ENCODE results near the gene LRRC4C. TPM values are rescaled to one million over a fixed set of nuclear protein-coding genes. Genes with fewer than 3 reads are reported as not detected.

Gene LRRC4C
- total and polyA plus RNA-seq, 2 donors (not counting 3 experiments of a cell fraction or from before 2014, with no cell fraction given): not detected

DNA sequence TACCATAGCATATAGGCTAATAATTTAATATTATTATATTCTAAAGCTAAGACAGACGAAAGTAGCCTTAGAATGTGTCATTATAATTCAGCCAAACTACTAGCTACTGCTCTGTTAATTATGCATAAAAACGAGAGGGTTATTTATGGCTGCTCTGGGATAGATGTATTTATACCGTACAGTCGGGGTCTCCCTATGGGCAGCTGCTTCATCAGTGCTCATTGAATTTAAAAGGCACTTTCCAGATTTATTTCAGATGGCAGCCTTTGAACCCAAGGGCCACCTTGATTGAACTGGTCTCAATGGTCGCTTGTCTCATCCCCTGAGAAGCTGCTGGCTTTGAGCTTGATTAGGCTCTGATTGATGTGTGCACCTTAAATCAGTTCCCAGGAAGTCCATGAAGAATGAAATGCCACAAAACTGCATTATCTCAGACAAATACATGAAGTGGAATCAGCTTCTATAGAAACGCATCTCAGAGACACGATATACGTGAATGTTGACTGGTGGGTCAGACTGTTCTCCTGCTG, 377.6 kb downstream of the LRRC4C start:
- POLR2A ChIA-PET: no interaction called here
- no peak for TF ChIP-seq MYC (IDR thresholded peaks at IDR 0.05; ENCODE audit: low read depth, low read length)
- TF ChIP-seq, protein P1, sequence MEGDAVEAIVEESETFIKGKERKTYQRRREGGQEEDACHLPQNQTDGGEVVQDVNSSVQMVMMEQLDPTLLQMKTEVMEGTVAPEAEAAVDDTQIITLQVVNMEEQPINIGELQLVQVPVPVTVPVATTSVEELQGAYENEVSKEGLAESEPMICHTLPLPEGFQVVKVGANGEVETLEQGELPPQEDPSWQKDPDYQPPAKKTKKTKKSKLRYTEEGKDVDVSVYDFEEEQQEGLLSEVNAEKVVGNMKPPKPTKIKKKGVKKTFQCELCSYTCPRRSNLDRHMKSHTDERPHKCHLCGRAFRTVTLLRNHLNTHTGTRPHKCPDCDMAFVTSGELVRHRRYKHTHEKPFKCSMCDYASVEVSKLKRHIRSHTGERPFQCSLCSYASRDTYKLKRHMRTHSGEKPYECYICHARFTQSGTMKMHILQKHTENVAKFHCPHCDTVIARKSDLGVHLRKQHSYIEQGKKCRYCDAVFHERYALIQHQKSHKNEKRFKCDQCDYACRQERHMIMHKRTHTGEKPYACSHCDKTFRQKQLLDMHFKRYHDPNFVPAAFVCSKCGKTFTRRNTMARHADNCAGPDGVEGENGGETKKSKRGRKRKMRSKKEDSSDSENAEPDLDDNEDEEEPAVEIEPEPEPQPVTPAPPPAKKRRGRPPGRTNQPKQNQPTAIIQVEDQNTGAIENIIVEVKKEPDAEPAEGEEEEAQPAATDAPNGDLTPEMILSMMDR (IDR thresholded peaks at IDR 0.05; ENCODE audit: extremely low read depth in 1 of 2, insufficient read depth in 1 of 2, low read depth in 1 of 2, low read length in 2 of 2): no peak
- TF ChIP-seq JUN (IDR thresholded peaks at IDR 0.05; ENCODE audit: borderline replicate concordance, insufficient read depth, insufficient read length, low read depth): no peak
- intact Hi-C loops (cut with micrococcal nuclease) (no loop called here), dilution Hi-C loops (cut with MboI; ENCODE audit: extremely low pct_ligation_motif_present, low sequenced_read_pairs) (no loop called here)
- no peaks in the 10 kb centered on the region for H3K79me2 ChIP-seq (ENCODE audit: control insufficient read depth, insufficient read depth, low read length)
- no peak overlapping the region for H3K4me3 ChIP-seq (replicated peaks in 1 of 3; ENCODE audit: insufficient read depth in 1 of 3, low read depth in 1 of 3, low read length in 3 of 3)
- no peaks in the 10 kb centered on the region for H3K27me3 ChIP-seq (ENCODE audit: control insufficient read depth in 2 of 2, insufficient read depth in 2 of 2, low read length in 2 of 2)
- FAIRE-seq (no peak), DNase-seq (ENCODE audit: low read depth, low spot score) (no peak)
- H3K9me1 ChIP-seq (replicated peaks; ENCODE audit: control insufficient read depth, extremely low read depth, insufficient read depth, low read length): no peaks in the 10 kb centered on the region
- no peaks in the 10 kb centered on the region for H4K20me1 ChIP-seq (replicated peaks; ENCODE audit: control insufficient read depth, extremely low read depth, insufficient read depth, low read length)
- CTCF ChIA-PET: no interaction called here
- no peak overlapping the region for H3K4me2 ChIP-seq (ENCODE audit: insufficient read depth, low read length)
- no peaks in the 10 kb centered on the region for H3K4me1 ChIP-seq (ENCODE audit: control insufficient read depth, extremely low read depth, insufficient read depth, low read length)
- no peaks in the 10 kb centered on the region for H3K36me3 ChIP-seq (ENCODE audit: control insufficient read depth in 2 of 2, extremely low read depth in 1 of 2, insufficient read depth in 2 of 2, low read length in 2 of 2)
- H3K9ac ChIP-seq (replicated peaks; ENCODE audit: extremely low read depth, insufficient read depth, low read length): no peak overlapping the region
- no peak overlapping the region for H3K27ac ChIP-seq (ENCODE audit: insufficient read depth, low read depth, low read length)
- H2AFZ ChIP-seq (ENCODE audit: low read depth, low read length): no peak overlapping the region
- H3K9me3 ChIP-seq (replicated peaks; ENCODE audit: control insufficient read depth, insufficient read depth, low read length): peaks cover 2% of the 10 kb centered on the region
- BruUV-seq (replicated peaks): no TSS peak

DNA sequence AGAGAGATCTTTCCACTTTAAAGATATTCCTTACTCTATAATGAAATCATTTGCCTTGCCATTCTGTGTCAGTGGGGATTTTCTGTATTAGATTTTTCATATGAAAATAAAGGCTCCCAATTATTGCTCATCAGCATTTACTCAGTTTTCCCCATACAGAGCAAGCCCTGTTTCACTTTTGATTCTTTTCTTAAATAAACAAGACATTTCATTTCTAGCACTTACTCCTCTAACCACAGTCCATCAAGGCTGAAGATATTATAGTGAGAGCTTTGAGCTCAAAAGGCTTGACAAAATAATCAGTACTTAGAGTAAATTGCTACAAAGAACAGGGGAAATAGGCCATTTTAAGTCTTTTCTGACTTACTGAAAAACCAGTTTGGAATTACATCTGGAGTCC, 385.1 kb downstream of the LRRC4C start:
- CTCF ChIA-PET: no interaction called here
- dilution Hi-C loops (cut with MboI; ENCODE audit: extremely low pct_ligation_motif_present, low sequenced_read_pairs) (no loop called here), intact Hi-C loops (cut with micrococcal nuclease) (no loop called here)
- Histone ChIP-seq H3K36me3 (ENCODE audit: control insufficient read depth in 2 of 2, extremely low read depth in 1 of 2, insufficient read depth in 2 of 2, low read length in 2 of 2) (no peaks in the 10 kb centered on the region), H3K79me2 (ENCODE audit: control insufficient read depth, insufficient read depth, low read length) (no peaks in the 10 kb centered on the region), H3K27ac (ENCODE audit: insufficient read depth, low read depth, low read length) (no peak overlapping the region), H3K4me3 (replicated peaks in 1 of 3; ENCODE audit: insufficient read depth in 1 of 3, low read depth in 1 of 3, low read length in 3 of 3) (no peak overlapping the region), H3K9me3 (replicated peaks; ENCODE audit: control insufficient read depth, insufficient read depth, low read length) (no peaks in the 10 kb centered on the region), H3K4me2 (ENCODE audit: insufficient read depth, low read length) (no peak overlapping the region), H3K27me3 (ENCODE audit: control insufficient read depth in 2 of 2, insufficient read depth in 2 of 2, low read length in 2 of 2) (no peaks in the 10 kb centered on the region), H4K20me1 (replicated peaks; ENCODE audit: control insufficient read depth, extremely low read depth, insufficient read depth, low read length) (no peaks in the 10 kb centered on the region), H3K9ac (replicated peaks; ENCODE audit: extremely low read depth, insufficient read depth, low read length) (no peak overlapping the region), H3K9me1 (replicated peaks; ENCODE audit: control insufficient read depth, extremely low read depth, insufficient read depth, low read length) (no peaks in the 10 kb centered on the region), H3K4me1 (ENCODE audit: control insufficient read depth, extremely low read depth, insufficient read depth, low read length) (no peaks in the 10 kb centered on the region), H2AFZ (ENCODE audit: low read depth, low read length) (no peak overlapping the region)
- TF ChIP-seq POLR2A (IDR thresholded peaks at IDR 0.05; ENCODE audit: low read depth, low read length) (no peak), JUN (IDR thresholded peaks at IDR 0.05; ENCODE audit: borderline replicate concordance, insufficient read depth, insufficient read length, low read depth) (no peak), EZH2 (IDR thresholded peaks at IDR 0.05; ENCODE audit: borderline replicate concordance, low read depth, low read length, severe bottlenecking) (no peak), GATA2 (IDR thresholded peaks at IDR 0.05; ENCODE audit: insufficient read depth, insufficient read length, low read depth, low read length) (no peak), FOS (IDR thresholded peaks at IDR 0.05; ENCODE audit: borderline replicate concordance, insufficient read depth, low read length) (no peak), POLR2AphosphoS5 (IDR thresholded peaks at IDR 0.05; ENCODE audit: insufficient read depth, low read depth, low read length) (no peak), MYC (IDR thresholded peaks at IDR 0.05; ENCODE audit: low read depth, low read length) (no peak)
- TF ChIP-seq, protein P2, sequence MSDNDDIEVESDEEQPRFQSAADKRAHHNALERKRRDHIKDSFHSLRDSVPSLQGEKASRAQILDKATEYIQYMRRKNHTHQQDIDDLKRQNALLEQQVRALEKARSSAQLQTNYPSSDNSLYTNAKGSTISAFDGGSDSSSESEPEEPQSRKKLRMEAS (IDR thresholded peaks at IDR 0.05; ENCODE audit: insufficient read depth, insufficient read length): no peak
- TF ChIP-seq, protein P1 (IDR thresholded peaks at IDR 0.05; ENCODE audit: extremely low read depth in 1 of 2, insufficient read depth in 1 of 2, low read depth in 1 of 2, low read length in 2 of 2): no peak
- DNase-seq (ENCODE audit: low read depth, low spot score) (no peak), FAIRE-seq (no peak)
- POLR2A ChIA-PET: no interaction called here
- BruUV-seq (replicated peaks): no TSS peak

All from endothelial cell of umbilical vein (primary cell).